ENCODE data around the gene CD93. TPM values are rescaled to one million over a fixed set of nuclear protein-coding genes. Genes with fewer than 3 reads are reported as not detected.
A peak's percentile ranks its signal among the peaks of the same experiment; 100 is the strongest.

The CD93 gene
- polyA plus RNA-seq, 1 donor from 2014 or later, result not detected

- H2AFZ ChIP-seq (ENCODE audit: low read depth, low read length), result no peak overlapping the region
- H3K27me3 ChIP-seq (ENCODE audit: insufficient read depth, low read depth, low read length), result peaks cover 93% of the 10 kb centered on the region
- no peaks in the 10 kb centered on the region for H3F3A ChIP-seq (ENCODE audit: insufficient read depth, low read length, poor library complexity, severe bottlenecking)
- H3K36me3 ChIP-seq (ENCODE audit: insufficient read depth, low read length), result no peaks in the 10 kb centered on the region
- no peak for TF ChIP-seq CTCF (IDR thresholded peaks at IDR 0.05; ENCODE audit: poor library complexity, severe bottlenecking)
- TF ChIP-seq RAD21 (conservative IDR thresholded peaks at IDR 0.05), result no peak
- TF ChIP-seq EZH2 (IDR thresholded peaks at IDR 0.05; ENCODE audit: borderline replicate concordance, insufficient read depth, low read length, poor library complexity, severe bottlenecking), result no peak
- TF ChIP-seq TAF1 (IDR thresholded peaks at IDR 0.05; ENCODE audit: low read depth), result no peak
- no peak for TF ChIP-seq POLR2AphosphoS5 (IDR thresholded peaks at IDR 0.05)
- TF ChIP-seq EP300 (conservative IDR thresholded peaks at IDR 0.05; ENCODE audit: poor library complexity, severe bottlenecking), result no peak
- TF ChIP-seq REST (IDR thresholded peaks at IDR 0.05; ENCODE audit: borderline replicate concordance), result no peak
- no peaks in the 10 kb centered on the region for H4K20me1 ChIP-seq (ENCODE audit: insufficient read depth)
- no peak overlapping the region for H3K27ac ChIP-seq (ENCODE audit: low read length)
- no peak overlapping the region for H3K9ac ChIP-seq (ENCODE audit: low read length)
- no peaks in the 10 kb centered on the region for H3K9me2 ChIP-seq (ENCODE audit: insufficient read depth, low read length)
- no peaks in the 10 kb centered on the region for H3K79me2 ChIP-seq (replicated peaks; ENCODE audit: insufficient read depth, low read length)
- no peaks in the 10 kb centered on the region for H3K9me3 ChIP-seq (ENCODE audit: low read length)
- H3K4me3 ChIP-seq (ENCODE audit: low read length), result peak overlapping the region; percentile 66
- H3K4me2 ChIP-seq (ENCODE audit: low read length), result no peak overlapping the region
Observed at GRCh38 chr20:23047001-23047737, 39.0 kb downstream of the CD93 start.

- H3K27me3 ChIP-seq (ENCODE audit: insufficient read depth, low read depth, low read length), result peaks cover 93% of the 10 kb centered on the region
- no peaks in the 10 kb centered on the region for H3F3A ChIP-seq (ENCODE audit: insufficient read depth, low read length, poor library complexity, severe bottlenecking)
- H3K4me3 ChIP-seq (ENCODE audit: low read length), result peak overlapping the region; percentile 11
- no peak overlapping the region for H3K9ac ChIP-seq (ENCODE audit: low read length)
- no peaks in the 10 kb centered on the region for H4K20me1 ChIP-seq (ENCODE audit: insufficient read depth)
- no peak overlapping the region for H3K27ac ChIP-seq (ENCODE audit: low read length)
- H3K9me2 ChIP-seq (ENCODE audit: insufficient read depth, low read length), result no peaks in the 10 kb centered on the region
- H3K9me3 ChIP-seq (ENCODE audit: low read length), result no peaks in the 10 kb centered on the region
- no peak overlapping the region for H2AFZ ChIP-seq (ENCODE audit: low read depth, low read length)
- TF ChIP-seq MXI1 (conservative IDR thresholded peaks at IDR 0.05; ENCODE audit: poor library complexity, severe bottlenecking) (no peak), EP300 (conservative IDR thresholded peaks at IDR 0.05; ENCODE audit: poor library complexity, severe bottlenecking) (peak; percentile 34)
- no peaks in the 10 kb centered on the region for H3K36me3 ChIP-seq (ENCODE audit: insufficient read depth, low read length)
- H3K4me2 ChIP-seq (ENCODE audit: low read length), result no peak overlapping the region
- no peaks in the 10 kb centered on the region for H3K79me2 ChIP-seq (replicated peaks; ENCODE audit: insufficient read depth, low read length)
Observed at GRCh38 chr20:23046431-23046830, 39.7 kb downstream of the CD93 start.

- Histone ChIP-seq H3K27me3 (ENCODE audit: insufficient read depth, low read depth, low read length) (peaks cover 73% of the 10 kb centered on the region), H3F3A (ENCODE audit: insufficient read depth, low read length, poor library complexity, severe bottlenecking) (no peaks in the 10 kb centered on the region), H3K9ac (ENCODE audit: low read length) (no peak overlapping the region), H3K4me2 (ENCODE audit: low read length) (no peak overlapping the region), H4K20me1 (ENCODE audit: insufficient read depth) (no peaks in the 10 kb centered on the region), H3K4me3 (ENCODE audit: low read length) (no peak overlapping the region), H3K9me3 (ENCODE audit: low read length) (no peaks in the 10 kb centered on the region), H3K27ac (ENCODE audit: low read length) (no peak overlapping the region), H3K9me2 (ENCODE audit: insufficient read depth, low read length) (no peaks in the 10 kb centered on the region), H3K79me2 (replicated peaks; ENCODE audit: insufficient read depth, low read length) (no peaks in the 10 kb centered on the region), H3K36me3 (ENCODE audit: insufficient read depth, low read length) (no peaks in the 10 kb centered on the region), H2AFZ (ENCODE audit: low read depth, low read length) (no peak overlapping the region)
- TF ChIP-seq MXI1 (conservative IDR thresholded peaks at IDR 0.05; ENCODE audit: poor library complexity, severe bottlenecking), result no peak
- TF ChIP-seq REST (IDR thresholded peaks at IDR 0.05; ENCODE audit: borderline replicate concordance), result no peak
- no peak for TF ChIP-seq EP300 (conservative IDR thresholded peaks at IDR 0.05; ENCODE audit: poor library complexity, severe bottlenecking)
- no peak for TF ChIP-seq SMC3 (conservative IDR thresholded peaks at IDR 0.05; ENCODE audit: poor library complexity)
- TF ChIP-seq CTCF (IDR thresholded peaks at IDR 0.05; ENCODE audit: poor library complexity, severe bottlenecking), result no peak
- no peak for TF ChIP-seq TAF1 (IDR thresholded peaks at IDR 0.05; ENCODE audit: low read depth)
- TF ChIP-seq EZH2 (IDR thresholded peaks at IDR 0.05; ENCODE audit: borderline replicate concordance, insufficient read depth, low read length, poor library complexity, severe bottlenecking), result no peak
- TF ChIP-seq POLR2AphosphoS5 (IDR thresholded peaks at IDR 0.05), result no peak
- no peak for TF ChIP-seq RAD21 (conservative IDR thresholded peaks at IDR 0.05)
Observed at GRCh38 chr20:23043376-23043775, 42.7 kb downstream of the CD93 start.

Measured in neural cell (in vitro differentiated cells).